Measurements from ENCODE around the gene INSYN1.

- TF ChIP-seq, protein P1, sequence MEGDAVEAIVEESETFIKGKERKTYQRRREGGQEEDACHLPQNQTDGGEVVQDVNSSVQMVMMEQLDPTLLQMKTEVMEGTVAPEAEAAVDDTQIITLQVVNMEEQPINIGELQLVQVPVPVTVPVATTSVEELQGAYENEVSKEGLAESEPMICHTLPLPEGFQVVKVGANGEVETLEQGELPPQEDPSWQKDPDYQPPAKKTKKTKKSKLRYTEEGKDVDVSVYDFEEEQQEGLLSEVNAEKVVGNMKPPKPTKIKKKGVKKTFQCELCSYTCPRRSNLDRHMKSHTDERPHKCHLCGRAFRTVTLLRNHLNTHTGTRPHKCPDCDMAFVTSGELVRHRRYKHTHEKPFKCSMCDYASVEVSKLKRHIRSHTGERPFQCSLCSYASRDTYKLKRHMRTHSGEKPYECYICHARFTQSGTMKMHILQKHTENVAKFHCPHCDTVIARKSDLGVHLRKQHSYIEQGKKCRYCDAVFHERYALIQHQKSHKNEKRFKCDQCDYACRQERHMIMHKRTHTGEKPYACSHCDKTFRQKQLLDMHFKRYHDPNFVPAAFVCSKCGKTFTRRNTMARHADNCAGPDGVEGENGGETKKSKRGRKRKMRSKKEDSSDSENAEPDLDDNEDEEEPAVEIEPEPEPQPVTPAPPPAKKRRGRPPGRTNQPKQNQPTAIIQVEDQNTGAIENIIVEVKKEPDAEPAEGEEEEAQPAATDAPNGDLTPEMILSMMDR (conservative IDR thresholded peaks at IDR 0.05 in 1 of 2, IDR thresholded peaks at IDR 0.05 in 1 of 2; ENCODE audit: extremely low read depth in 1 of 2, insufficient read depth in 1 of 2, low read depth in 1 of 2, low read length in 2 of 2) = no peak
- no peak for TF ChIP-seq EZH2 (IDR thresholded peaks at IDR 0.05; ENCODE audit: borderline replicate concordance, low read length)
Measured at GRCh38 chr15:73697033-73697467, 56.1 kb downstream of the INSYN1 start.
